Measurements from ENCODE around the gene AZIN2. TPM values are rescaled to one million over a fixed set of nuclear protein-coding genes. Genes with fewer than 3 reads are reported as not detected.
A peak's percentile ranks its signal among the peaks of the same experiment; 100 is the strongest.

AZIN2 gene
- total RNA-seq, 2 experiments from 2014 or later = 0.27 to 0.63 TPM

- H3K4me3 ChIP-seq (ENCODE audit: low read depth, low read length, poor library complexity, severe bottlenecking) = no peak overlapping the region
- intact Hi-C loops (cut with micrococcal nuclease; ENCODE audit: unreplicated experiment) = no loop called here
- no peaks in the 10 kb centered on the region for H4K20me1 ChIP-seq (ENCODE audit: insufficient read depth, low read length)
- H2AFZ ChIP-seq (ENCODE audit: low read length) = no peak overlapping the region
- no peak for TF ChIP-seq EZH2phosphoT487 (IDR thresholded peaks at IDR 0.05; ENCODE audit: borderline replicate concordance, low read depth, low read length)
- TF ChIP-seq, protein P1, sequence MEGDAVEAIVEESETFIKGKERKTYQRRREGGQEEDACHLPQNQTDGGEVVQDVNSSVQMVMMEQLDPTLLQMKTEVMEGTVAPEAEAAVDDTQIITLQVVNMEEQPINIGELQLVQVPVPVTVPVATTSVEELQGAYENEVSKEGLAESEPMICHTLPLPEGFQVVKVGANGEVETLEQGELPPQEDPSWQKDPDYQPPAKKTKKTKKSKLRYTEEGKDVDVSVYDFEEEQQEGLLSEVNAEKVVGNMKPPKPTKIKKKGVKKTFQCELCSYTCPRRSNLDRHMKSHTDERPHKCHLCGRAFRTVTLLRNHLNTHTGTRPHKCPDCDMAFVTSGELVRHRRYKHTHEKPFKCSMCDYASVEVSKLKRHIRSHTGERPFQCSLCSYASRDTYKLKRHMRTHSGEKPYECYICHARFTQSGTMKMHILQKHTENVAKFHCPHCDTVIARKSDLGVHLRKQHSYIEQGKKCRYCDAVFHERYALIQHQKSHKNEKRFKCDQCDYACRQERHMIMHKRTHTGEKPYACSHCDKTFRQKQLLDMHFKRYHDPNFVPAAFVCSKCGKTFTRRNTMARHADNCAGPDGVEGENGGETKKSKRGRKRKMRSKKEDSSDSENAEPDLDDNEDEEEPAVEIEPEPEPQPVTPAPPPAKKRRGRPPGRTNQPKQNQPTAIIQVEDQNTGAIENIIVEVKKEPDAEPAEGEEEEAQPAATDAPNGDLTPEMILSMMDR (conservative IDR thresholded peaks at IDR 0.05; ENCODE audit: low read length) = no peak
- H3K9me2 ChIP-seq (ENCODE audit: insufficient read depth, low read length) = no peaks in the 10 kb centered on the region
- no peak overlapping the region for H3K4me2 ChIP-seq (ENCODE audit: low read length)
- no peaks in the 10 kb centered on the region for H3K9me3 ChIP-seq (ENCODE audit: low read length)
- BruUV-seq (replicated peaks) = no TSS peak
- CTCF ChIA-PET (ENCODE audit: unreplicated experiment) = no interaction called here
- H3K79me2 ChIP-seq (ENCODE audit: insufficient read depth, low read depth, low read length) = no peaks in the 10 kb centered on the region
- no peaks in the 10 kb centered on the region for H3K36me3 ChIP-seq (ENCODE audit: insufficient read depth, low read length)
- no peak for DNase-seq (ENCODE audit: low spot score)
- H3K4me1 ChIP-seq (ENCODE audit: insufficient read depth, low read length, poor library complexity, severe bottlenecking) = peaks cover 15% of the 10 kb centered on the region
- H3K27ac ChIP-seq (ENCODE audit: low read depth, low read length, poor library complexity, severe bottlenecking) = no peak overlapping the region
- POLR2A ChIA-PET = no interaction called here
Measured at GRCh38 chr1:33150522-33150921, 69.6 kb downstream of the AZIN2 start.

DNA sequence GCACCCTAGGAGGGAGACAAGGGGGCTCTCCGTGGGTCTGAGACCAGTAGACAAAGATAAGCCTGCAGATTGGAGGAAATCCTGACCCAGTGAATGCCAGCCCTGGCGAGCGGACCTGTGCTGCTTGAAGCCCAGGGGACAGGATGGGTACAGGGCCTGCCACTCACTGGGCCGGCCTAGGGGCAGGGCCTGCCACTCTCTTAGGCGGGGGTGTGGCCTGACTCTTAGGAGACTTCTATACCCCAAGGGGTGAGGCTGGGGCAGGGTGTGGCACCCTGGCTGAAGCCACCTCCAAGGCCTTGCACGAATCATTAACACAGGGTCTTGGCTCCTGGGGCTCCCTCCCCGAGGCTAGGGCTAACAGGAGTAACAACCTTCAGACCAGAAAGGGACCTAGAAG, 70.2 kb downstream of the AZIN2 start:
- H3K27ac ChIP-seq (ENCODE audit: low read depth, low read length, poor library complexity, severe bottlenecking) = no peak overlapping the region
- H3K79me2 ChIP-seq (ENCODE audit: insufficient read depth, low read depth, low read length) = no peaks in the 10 kb centered on the region
- POLR2A ChIA-PET = no interaction called here
- no peak overlapping the region for H3K4me2 ChIP-seq (ENCODE audit: low read length)
- peaks cover 15% of the 10 kb centered on the region for H3K4me1 ChIP-seq (ENCODE audit: insufficient read depth, low read length, poor library complexity, severe bottlenecking)
- no peaks in the 10 kb centered on the region for H3K36me3 ChIP-seq (ENCODE audit: insufficient read depth, low read length)
- BruUV-seq (replicated peaks) = no TSS peak
- no peaks in the 10 kb centered on the region for H3K9me2 ChIP-seq (ENCODE audit: insufficient read depth, low read length)
- intact Hi-C loops (cut with micrococcal nuclease; ENCODE audit: unreplicated experiment) = no loop called here
- TF ChIP-seq EZH2phosphoT487 (IDR thresholded peaks at IDR 0.05; ENCODE audit: borderline replicate concordance, low read depth, low read length) = no peak
- TF ChIP-seq, protein P1 (conservative IDR thresholded peaks at IDR 0.05; ENCODE audit: low read length) = no peak
- DNase-seq (ENCODE audit: low spot score) = no peak
- H3K4me3 ChIP-seq (ENCODE audit: low read depth, low read length, poor library complexity, severe bottlenecking) = no peak overlapping the region
- no peak overlapping the region for H2AFZ ChIP-seq (ENCODE audit: low read length)
- CTCF ChIA-PET (ENCODE audit: unreplicated experiment) = no interaction called here
- no peaks in the 10 kb centered on the region for H4K20me1 ChIP-seq (ENCODE audit: insufficient read depth, low read length)
- no peaks in the 10 kb centered on the region for H3K9me3 ChIP-seq (ENCODE audit: low read length)

- Histone ChIP-seq H3K79me2 (ENCODE audit: insufficient read depth, low read depth, low read length) (no peaks in the 10 kb centered on the region), H4K20me1 (ENCODE audit: insufficient read depth, low read length) (no peaks in the 10 kb centered on the region), H3K9me2 (ENCODE audit: insufficient read depth, low read length) (no peaks in the 10 kb centered on the region), H3K4me1 (ENCODE audit: insufficient read depth, low read length, poor library complexity, severe bottlenecking) (peaks cover 15% of the 10 kb centered on the region), H3K9me3 (ENCODE audit: low read length) (no peaks in the 10 kb centered on the region), H2AFZ (ENCODE audit: low read length) (no peak overlapping the region), H3K4me2 (ENCODE audit: low read length) (peak overlapping the region; percentile 45), H3K27ac (ENCODE audit: low read depth, low read length, poor library complexity, severe bottlenecking) (peak overlapping the region; percentile 23), H3K36me3 (ENCODE audit: insufficient read depth, low read length) (no peaks in the 10 kb centered on the region), H3K4me3 (ENCODE audit: low read depth, low read length, poor library complexity, severe bottlenecking) (no peak overlapping the region)
- POLR2A ChIA-PET = interaction anchor here (0.7 kb wide), 1 partner anchor 122 kb away, joined by 3 read pairs; no protein-coding TSS in a partner anchor
- no peak for TF ChIP-seq EZH2phosphoT487 (IDR thresholded peaks at IDR 0.05; ENCODE audit: borderline replicate concordance, low read depth, low read length)
- TF ChIP-seq, protein P1 (conservative IDR thresholded peaks at IDR 0.05; ENCODE audit: low read length) = no peak
- CTCF ChIA-PET (ENCODE audit: unreplicated experiment) = no interaction called here
- BruUV-seq (replicated peaks) = no TSS peak
- intact Hi-C loops (cut with micrococcal nuclease; ENCODE audit: unreplicated experiment) = no loop called here
- peak; percentile 81 for DNase-seq (ENCODE audit: low spot score)
Measured at GRCh38 chr1:33152685-33153432, 71.9 kb downstream of the AZIN2 start.
